ENCODE measurements around the gene GJB3.

GRCh38 chr1:34831721-34832246 lies 50.8 kb downstream of the GJB3 start:
- TF ChIP-seq GATA2 (IDR thresholded peaks at IDR 0.05; ENCODE audit: low read depth, low read length) (no peak), GATA3 (IDR thresholded peaks at IDR 0.05; ENCODE audit: low read depth, low read length) (no peak)
